HG03354 (cell line): ENCODE data around the gene CCDC6.

Source experiments
- ATAC-seq: cut with Tn5 transposase; IDR thresholded peaks from one replicate; pipeline ENCODE4 v1.9.1; 2021; ENCODE audit warnings: mild to moderate bottlenecking; ENCODE audit not compliant: unreplicated experiment, poor library complexity, severe bottlenecking

Gene CCDC6

DNA sequence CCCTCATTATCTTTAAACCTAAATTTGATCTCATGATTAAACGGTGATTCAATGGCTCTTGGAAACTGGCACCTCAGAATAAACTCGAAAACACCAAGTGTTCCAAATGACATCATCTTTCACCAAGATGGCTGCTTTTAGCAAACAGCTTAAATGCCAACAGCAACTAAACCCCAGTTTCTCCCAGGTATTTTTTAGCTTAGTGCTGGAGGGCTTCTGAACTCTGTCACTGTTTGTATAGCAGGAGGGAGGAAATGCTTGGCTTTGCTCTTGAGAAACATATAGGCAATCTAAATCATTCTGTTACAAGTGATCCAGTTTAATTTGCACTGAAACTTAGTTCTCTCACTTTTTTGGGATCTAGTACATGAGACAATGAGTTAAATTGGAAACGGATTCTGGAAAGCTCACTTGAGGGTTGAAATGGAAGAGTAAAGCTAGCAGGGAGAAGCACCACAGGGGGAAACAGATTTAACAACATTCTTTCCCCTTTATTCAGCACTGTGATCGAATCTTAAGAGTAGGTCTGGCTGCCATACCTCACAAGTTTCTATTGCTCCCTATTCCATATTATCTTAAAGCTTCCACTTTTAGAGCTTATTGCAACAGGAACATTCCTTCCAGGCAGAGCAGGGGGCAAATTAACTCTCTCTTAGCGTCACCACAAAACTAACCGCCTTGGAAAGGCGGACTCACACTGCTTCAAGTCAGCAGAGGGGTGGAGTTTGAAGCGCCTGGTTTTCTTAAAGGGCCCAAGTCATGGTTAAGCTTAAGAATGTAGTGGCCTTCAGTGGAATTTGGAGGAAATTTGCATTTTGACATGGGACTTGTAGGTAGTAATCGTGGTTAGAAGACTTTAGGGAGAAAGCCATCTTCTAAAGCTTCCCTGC lies 1.8 kb upstream of the CCDC6 start:
- peak; percentile 24 for ATAC-seq

DNA sequence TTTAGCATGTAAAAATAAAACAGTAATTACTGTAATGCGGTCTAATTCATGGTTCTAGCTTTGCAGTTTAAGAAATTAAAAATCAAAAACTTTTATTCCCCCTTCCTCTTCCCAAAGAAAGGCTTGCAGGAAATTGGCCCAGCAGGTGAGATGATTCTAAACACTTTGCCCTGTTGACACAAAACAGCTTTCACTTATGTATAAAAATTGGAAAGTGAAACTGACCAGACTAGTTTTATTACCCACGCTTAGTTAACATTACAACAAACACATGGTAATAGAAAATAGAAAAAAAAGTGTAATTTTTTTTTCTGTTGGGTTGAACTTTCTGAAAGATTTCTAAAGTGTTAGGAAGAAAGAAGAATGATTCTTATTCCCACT lies 1.2 kb upstream of the CCDC6 start:
- ATAC-seq: no peak

DNA sequence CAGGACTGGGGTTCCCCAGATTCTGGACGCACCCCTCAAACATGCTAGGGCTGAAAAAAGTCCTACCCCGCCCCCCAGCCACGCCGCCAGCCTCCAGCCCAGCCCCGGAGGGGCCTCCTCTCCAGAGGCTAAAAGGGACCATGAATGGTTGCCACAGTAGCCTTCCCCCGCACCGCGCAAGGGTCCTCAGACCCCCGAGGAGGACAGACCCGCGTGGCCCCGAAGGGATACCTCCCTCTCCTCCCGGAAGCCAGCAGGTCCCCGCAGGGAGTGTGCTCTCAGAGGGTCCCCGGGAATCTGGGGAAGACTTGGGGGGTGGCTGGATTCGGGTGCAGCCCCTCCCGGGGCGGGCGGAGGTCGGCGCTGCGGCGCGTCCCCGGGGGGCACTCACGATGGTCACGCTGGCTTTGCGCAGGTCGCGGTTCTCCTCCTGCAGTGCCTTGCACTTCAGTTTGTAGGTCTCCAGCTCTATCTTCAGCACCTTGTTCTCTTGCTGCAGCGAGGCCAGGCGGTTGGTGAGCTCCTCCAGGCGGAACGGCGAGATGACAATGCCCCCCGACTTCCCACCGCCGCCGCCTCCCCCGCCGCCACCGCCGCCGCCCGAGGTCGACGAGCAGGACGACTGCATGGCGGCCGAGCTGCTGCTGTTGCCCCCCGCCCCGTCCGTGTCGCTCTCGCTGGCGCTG lies 482 bp downstream of the CCDC6 start:
- ATAC-seq: no peak

DNA sequence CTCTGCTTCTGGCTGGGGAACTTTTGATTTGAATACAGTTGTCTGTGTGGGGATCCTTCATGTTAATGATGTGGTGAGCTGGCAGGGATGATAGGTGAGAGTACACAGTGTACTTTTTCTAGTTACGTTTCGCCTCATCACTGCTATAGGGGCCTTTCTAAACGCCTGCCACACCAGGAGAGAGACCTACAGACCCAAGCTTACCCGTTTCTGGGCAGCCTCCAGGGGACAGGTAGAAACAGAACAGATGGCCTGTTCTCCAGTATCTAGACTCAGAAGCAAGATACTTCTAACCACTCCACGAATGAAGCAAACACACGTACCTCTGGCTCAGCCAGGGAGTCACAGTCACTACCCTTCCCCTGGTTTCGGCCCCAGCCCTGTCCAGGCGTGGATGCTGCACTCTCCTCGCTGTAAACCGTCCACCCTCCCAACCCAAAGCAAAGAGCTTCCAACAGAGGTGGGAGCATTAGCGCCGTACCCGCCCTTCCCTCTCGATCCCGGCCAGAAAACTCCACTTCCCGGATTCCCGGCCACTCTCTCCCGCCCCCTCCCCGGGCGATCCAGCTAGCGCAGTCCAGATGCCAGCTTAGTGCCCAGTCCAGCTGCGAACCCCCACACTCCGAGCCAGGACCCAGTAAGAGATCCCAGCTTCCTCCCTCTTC lies 1.2 kb downstream of the CCDC6 start:
- peak; percentile 38 for ATAC-seq

DNA sequence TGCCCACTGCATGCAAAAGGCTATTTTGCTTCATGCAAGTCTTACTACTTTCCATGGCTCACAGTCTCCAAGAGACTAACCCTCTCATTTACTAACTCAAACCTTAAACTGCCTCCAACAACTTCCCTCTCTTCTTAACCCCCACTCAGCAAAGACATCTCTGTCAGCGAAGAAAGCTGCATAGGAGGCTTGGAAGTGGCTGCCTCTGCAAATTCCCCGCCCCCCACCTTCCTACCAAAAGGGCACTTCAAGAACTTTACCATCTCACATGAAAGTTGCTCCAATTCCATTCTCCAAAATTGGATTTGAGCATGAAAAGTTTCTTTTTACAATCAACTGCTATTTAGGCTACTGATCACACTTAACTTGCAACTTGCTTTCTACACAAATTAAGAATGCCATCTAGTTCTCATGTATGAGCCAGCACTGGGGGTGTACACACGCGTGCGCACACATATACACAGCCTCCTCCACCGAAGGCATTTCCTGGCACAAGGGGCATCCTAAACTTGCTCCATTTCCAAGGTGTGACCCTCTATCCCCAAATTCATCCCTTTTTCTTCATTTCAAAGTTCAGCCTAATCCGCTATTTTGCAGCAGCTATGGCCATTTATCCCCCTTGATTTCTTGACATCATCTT lies 1.8 kb downstream of the CCDC6 start:
- ATAC-seq: no peak

DNA sequence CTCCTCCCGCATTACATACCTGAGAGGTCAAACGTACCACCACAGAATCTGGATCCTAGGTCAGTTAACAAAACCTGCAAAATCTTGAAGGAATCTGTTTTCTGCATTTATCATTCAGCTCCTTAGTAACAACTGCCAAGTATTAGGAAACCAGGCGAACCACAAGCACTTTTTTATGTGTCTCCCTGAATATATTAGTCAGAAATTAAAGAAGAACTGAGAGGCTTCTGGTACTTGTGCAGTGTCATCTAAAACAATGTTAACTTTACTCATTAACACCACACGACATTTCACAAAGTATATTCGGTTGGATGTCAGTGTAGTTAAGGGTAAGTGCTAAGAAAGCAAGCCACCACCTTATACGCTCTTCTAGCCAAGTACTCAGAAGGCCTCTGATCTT lies 2.5 kb downstream of the CCDC6 start:
- ATAC-seq: no peak

DNA sequence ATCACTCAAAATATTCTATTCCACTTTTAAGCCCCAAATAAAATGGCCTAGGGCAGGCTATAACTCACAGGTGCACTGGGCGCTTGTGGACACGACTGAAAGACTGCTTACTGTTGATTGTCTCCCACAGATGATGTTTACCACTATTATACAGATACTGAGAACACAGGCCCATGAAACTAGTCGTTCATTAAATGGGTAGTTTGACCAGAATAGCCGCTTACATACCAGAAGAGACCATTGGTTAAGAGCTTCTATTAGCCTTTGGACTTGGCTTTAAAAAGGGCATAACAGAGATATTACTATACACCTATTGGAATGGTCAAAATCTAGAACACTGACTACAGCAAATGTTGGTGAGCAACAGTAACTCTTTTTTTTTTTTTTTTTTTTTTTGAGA lies 4.3 kb downstream of the CCDC6 start:
- no peak for ATAC-seq

DNA sequence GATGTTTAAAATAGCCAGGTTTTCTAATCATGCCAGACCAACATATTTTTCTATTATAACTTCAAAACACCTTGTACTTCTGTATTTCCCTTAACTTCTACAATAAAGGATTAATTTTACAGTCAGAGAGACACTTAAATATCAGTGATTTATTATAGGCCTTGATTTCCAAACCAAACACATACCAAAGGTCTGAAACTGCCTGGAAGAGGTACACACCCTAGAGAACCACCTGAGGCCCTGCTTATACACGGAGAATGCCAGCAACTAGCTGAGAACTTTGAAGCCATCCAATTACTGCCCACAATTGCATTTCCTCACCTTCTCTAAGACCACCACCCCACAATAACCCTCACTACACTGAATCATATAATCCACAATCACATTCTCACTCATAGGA lies 4.9 kb downstream of the CCDC6 start:
- no peak for ATAC-seq

DNA sequence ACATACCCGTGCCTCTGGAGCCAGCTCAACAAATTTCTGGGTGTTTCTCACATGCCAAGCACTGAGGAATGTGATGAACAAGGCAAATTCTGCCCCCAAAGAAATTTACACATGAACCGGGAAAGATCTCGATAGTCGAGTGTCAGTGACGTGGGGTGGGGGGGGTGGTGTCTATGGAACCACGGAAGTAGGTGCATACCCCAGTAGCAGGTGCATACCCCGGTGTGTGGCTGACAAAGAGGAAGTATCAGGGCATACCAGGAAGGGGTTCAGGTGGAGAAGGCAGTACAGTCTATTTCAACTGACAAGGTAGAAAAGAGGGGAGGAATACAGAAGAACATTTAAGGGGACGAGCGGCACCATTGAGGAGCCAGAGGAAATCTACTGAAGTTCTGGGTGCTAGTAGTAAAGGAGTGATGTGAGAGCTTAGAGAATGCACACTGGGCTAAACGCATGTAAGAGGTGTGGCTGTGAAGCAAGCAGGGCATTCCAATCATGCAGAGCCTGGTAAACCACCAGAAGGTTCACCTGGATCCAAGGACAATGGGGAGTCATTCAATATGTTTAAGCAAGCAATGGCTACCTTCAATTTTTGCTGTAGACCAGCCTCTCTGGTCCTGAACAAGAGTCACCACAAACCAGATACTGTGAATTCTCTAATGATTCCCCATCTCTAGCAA lies 6.2 kb downstream of the CCDC6 start:
- no peak for ATAC-seq

DNA sequence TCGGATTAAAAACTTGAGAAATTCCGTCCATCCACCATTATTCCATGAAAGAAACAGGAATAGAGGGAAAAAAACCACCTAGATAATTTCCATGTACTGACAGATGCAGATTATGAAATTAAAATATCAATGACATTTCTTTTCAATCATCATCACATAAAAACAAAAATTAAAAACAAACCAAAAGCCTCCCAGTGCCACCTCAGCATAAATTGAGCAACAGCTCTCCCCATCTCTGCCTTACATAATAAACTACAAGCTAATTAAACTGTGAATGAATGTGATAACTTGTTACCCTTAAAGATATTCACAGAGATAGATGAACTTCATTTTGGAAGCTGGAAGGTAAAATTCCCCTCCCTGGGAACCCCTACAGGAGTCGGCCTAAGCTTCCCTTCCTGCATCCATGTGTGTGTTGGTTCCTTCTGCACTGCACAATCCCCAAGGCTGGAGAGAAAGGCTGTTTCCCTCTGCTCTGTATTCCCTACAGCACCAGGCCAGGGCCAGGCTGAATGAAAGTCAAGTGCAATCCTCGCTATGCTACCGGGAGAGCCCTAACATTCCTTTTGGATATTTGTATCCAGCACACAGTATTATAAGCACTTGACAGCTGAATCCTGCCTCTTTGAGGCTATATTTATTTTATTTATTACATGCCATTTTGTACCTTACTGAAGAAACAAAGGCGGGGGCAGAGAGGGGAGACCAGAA lies 8.1 kb downstream of the CCDC6 start:
- no peak for ATAC-seq

DNA sequence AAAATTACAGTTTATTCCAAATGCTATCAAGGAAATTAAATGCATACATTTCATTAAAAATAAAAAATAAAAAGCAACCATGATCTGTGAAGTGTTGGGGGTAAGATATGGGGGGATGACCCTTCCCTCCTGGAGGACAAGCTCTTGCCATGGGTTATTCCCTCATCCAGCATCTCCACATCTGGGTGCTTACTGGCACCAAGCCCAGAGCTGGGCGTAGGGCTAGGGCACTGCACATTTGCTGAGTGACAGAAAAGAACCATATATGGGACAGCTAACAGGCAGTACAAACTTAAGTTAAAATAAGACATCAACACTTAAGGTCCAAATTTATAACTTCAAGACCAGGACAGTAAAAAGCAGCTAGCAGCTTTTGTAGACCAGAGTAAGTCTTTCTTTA lies 10.2 kb downstream of the CCDC6 start:
- ATAC-seq: no peak

DNA sequence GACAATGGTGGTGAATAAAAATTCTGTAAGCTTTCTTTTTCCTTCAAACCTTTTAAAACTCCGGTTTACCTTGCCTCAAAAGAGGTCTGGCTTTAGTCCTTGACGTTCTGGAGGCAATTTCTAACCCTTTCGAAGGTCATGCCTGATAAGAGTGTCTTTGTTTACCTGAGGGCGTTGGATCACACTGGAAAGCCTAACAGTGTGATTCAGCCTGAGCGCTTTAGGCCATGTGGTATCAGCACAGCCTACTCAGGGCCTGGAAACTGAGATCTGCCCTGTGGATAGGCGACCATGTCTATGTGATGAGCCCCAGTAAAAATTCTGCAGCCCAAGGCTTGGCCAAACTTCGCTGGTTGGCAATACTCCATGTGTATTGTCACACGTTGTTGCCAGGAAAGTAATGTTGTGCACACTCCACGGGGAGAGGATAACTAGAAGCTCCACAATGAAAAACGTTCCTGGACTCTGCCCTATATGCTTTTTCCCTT lies 10.7 kb downstream of the CCDC6 start:
- ATAC-seq: no peak

DNA sequence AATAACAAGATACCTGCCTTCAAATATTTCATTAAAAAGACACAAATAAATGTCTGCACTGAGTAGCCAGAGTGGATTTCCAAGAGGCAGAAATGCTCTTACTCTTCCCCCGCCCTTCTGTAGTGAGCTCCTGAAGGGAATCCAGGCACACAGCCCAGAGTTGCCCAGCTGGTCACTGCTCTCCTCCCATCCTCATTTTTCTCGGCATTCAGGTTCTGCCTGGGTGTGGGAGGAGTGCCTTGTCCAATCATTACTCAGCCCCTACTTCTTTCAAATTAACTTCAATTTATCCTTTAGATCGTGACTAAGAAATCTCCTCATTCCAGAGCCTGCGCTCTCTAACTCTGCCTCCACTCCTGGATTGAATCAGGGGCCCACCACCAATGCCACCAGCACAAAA lies 12.2 kb downstream of the CCDC6 start:
- no peak for ATAC-seq

DNA sequence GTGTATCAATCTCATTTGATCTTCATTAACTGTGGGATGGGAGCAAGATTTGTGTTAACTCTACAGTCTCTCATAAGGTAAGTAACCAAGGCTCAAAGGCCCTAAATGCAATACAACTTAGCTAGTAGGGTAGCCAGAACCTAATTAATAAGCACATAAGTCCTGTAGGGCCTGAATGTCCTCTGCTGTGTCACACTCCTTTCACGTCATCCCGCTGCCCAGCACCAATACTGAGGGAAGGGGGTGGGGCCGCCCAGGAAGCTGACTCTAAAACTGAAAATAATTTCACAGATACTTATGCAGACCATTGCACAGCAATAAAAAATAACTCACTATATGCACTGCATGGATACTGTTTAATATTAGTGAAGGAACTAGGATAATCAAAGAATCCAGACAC lies 13.7 kb downstream of the CCDC6 start:
- ATAC-seq: no peak

DNA sequence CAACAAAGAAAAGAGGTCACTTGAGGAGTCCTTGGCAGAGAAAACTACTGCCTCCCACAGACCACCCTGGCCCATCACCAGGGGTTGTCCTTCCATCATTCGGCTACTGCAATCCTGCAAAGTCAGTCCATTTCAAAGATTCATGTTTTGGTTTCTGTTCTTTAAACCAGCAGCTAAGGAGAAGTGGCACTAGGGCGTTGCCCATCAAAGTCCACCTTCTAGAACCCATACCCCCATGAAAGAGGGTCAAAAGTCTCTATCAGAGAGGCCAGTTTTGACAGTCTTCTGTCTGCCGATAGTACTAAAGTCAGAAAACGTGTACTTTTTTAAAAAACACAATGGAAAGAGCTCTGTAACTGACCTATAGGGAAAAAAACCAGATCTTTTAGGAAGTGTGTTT lies 14.4 kb downstream of the CCDC6 start:
- no peak for ATAC-seq

DNA sequence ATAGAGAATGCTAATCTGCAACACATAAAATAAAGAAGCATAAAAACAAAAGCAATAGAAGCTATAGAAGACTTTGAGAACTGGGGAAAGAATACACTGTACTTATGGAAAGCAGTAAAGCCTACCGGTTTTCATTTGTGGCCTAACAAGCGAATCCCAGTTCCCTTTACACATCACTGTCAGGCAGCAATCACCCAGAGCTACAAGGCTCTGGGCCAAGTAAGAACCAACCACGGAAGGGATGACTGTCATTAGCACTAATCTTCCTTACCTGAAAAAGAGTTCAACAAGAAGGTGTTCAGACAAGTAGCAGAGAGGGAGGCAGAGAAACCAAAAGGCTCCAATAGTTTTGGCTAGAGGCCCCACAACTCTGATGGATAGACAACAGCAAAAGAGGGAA lies 15.0 kb downstream of the CCDC6 start:
- no peak for ATAC-seq

DNA sequence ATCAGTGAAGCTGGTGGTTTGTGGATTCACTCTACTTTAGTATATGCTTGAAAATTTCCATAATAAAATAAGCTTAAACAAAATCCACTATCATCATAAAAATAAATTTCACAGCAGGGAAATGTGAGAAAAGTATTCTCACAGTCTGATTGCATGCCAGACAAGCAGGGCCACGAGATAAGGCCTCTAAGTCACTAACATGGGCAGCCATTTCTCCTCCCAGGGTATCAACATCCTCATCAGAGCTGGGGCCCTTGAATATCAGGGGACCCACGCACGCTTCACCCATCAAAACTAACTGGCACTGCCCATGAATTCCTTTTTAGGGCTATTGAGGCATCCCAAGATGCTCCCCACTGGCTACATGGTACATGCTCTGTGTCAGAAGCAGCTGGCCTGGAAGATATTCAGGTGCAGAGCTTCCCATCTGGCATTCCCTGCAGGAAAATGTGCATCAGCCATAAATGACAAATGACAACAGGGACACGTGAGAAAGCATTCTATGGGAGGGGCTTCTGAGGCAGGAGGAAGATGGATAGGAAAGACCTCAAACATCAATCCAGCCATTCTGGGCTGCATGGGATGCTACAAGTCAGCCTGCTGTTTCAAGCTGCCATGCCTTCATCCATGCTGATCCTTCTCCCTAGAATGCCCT lies 17.4 kb downstream of the CCDC6 start:
- no peak for ATAC-seq

DNA sequence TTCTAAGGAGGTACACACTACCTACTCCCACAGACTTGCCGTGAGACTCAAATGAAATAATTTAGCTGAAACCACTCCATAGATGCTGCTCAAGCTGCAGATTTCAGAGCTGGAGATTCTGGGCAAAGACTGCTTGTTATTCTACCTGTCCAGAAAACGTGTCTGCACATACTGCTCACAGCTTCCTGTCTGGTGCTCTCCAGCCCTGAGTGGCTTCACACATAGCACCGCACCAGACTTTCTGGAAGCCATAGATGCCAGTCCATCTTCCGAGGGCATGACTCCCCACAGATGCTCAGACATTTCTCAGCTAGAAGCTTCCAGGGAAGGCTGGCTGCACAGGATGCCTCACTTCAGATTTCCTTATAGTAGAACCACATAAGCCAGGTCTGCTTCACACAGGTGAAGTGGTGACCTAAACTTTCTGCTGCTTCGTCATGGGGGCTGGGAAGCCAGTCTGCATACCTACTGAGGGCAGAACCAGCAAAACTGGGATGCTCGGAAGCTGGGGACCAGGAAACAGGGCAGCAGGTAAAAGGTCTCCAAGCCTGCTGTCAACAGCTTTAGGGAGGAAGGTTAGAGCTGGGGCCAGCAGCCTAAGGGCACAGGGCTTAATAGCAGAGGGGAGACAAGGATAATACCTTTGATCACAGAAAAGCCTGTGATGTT lies 18.2 kb downstream of the CCDC6 start:
- no peak for ATAC-seq
